22Rv1 (cell line): Measurements from ENCODE around the gene NFE2L3.

Experiments used
- ZFX ChIP-seq: fragments of 450-650 bp; IDR thresholded peaks from 2 replicates; pipeline ENCODE4 v1.6.1; 2017; ENCODE audit warnings: antibody characterized with exemption, borderline replicate concordance
- TF ChIP-seq, protein P1 (sequence below): fragments of 450-650 bp; IDR thresholded peaks from 2 replicates; pipeline ENCODE4 v1.5.1; 2017; ENCODE audit warnings: mild to moderate bottlenecking

DNA sequence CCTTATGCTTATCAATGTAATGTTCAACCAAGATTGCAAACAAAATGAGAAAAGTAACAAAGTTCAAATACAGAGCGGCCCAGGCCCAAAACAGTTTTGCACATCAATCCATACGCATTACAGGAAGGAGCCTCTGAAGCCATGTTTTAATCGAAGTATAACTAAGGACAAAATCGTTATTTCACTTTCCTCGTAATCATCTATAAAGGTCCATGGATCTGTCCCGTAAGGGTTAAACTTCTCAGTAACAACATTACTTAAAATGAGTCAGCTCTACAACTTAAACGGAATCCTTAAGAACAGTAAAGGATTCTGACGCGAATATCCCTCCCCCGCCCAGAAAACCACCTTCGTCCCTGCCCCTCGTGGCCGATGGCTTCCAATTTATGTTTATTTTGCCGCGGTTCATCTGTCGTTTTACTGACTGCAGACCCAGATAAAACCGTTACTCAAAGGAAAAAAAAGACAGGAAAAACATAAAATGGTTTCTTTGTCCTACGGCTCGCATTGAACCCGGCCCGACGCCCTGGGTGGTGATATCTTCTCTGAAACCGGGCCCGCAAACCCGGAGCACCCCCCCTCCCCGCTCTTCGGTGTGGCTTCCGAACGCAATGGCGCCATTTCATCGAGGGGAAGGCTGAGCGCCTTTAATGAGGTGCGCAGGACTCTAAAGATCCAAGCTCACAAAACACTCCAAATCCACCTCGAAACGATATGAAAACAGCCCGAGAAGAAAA is 47.5 kb downstream of the NFE2L3 start:
- TF ChIP-seq, protein P1, sequence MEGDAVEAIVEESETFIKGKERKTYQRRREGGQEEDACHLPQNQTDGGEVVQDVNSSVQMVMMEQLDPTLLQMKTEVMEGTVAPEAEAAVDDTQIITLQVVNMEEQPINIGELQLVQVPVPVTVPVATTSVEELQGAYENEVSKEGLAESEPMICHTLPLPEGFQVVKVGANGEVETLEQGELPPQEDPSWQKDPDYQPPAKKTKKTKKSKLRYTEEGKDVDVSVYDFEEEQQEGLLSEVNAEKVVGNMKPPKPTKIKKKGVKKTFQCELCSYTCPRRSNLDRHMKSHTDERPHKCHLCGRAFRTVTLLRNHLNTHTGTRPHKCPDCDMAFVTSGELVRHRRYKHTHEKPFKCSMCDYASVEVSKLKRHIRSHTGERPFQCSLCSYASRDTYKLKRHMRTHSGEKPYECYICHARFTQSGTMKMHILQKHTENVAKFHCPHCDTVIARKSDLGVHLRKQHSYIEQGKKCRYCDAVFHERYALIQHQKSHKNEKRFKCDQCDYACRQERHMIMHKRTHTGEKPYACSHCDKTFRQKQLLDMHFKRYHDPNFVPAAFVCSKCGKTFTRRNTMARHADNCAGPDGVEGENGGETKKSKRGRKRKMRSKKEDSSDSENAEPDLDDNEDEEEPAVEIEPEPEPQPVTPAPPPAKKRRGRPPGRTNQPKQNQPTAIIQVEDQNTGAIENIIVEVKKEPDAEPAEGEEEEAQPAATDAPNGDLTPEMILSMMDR: no peak
- TF ChIP-seq ZFX: no peak
